HEK293 (cell line): ENCODE data around the gene SAPCD1.

Source experiments
- GLIS1 ChIP-seq: fragments of 450-650 bp; formaldehyde crosslinking; IDR thresholded peaks from 2 replicates; pipeline ENCODE4 v1.5.1; 2016; ENCODE audit warnings: missing biosample characterization, missing genetic modification characterization
- KLF9 ChIP-seq: fragments of 450-650 bp; formaldehyde crosslinking; IDR thresholded peaks from 2 replicates; pipeline ENCODE4 v1.5.1; 2016; ENCODE audit warnings: missing biosample characterization, missing genetic modification characterization, low read depth
- SCRT2 ChIP-seq: fragments of 450-650 bp; formaldehyde crosslinking; IDR thresholded peaks from 2 replicates; pipeline ENCODE4 v1.5.1; 2016; ENCODE audit warnings: missing biosample characterization, missing genetic modification characterization
- SP2 ChIP-seq: fragments of 450-650 bp; formaldehyde crosslinking; IDR thresholded peaks from 2 replicates; pipeline ENCODE4 v1.5.1; 2016; ENCODE audit warnings: missing biosample characterization, missing genetic modification characterization
- ZIC2 ChIP-seq: fragments of 450-650 bp; formaldehyde crosslinking; IDR thresholded peaks from 2 replicates; pipeline ENCODE4 v1.5.1; 2016; ENCODE audit warnings: missing biosample characterization, missing genetic modification characterization
- ZNF202 ChIP-seq: fragments of 450-650 bp; formaldehyde crosslinking; IDR thresholded peaks from 2 replicates; pipeline ENCODE4 v1.5.1; 2016; ENCODE audit warnings: missing biosample characterization, missing genetic modification characterization, borderline replicate concordance
- ZNF239 ChIP-seq: fragments of 450-650 bp; formaldehyde crosslinking; IDR thresholded peaks from 2 replicates; pipeline ENCODE4 v1.5.1; 2016; ENCODE audit warnings: missing biosample characterization, missing genetic modification characterization
- ZNF501 ChIP-seq: fragments of 450-650 bp; formaldehyde crosslinking; IDR thresholded peaks from 2 replicates; pipeline ENCODE4 v1.5.1; 2016; ENCODE audit warnings: missing biosample characterization, missing genetic modification characterization
- ZNF610 ChIP-seq: fragments of 450-650 bp; formaldehyde crosslinking; IDR thresholded peaks from 2 replicates; pipeline ENCODE4 v1.5.1; 2016; ENCODE audit warnings: missing biosample characterization, missing genetic modification characterization, borderline replicate concordance
- ZNF664 ChIP-seq: fragments of 450-650 bp; formaldehyde crosslinking; IDR thresholded peaks from 2 replicates; pipeline ENCODE4 v1.5.1; 2016; ENCODE audit warnings: missing biosample characterization, missing genetic modification characterization
- ZNF701 ChIP-seq: fragments of 450-650 bp; formaldehyde crosslinking; IDR thresholded peaks from 2 replicates; pipeline ENCODE4 v1.5.1; 2016; ENCODE audit warnings: missing biosample characterization, missing genetic modification characterization
- ZNF792 ChIP-seq: fragments of 450-650 bp; formaldehyde crosslinking; IDR thresholded peaks from 2 replicates; pipeline ENCODE4 v1.5.1; 2016; ENCODE audit warnings: missing biosample characterization, missing genetic modification characterization
- TF ChIP-seq, protein P1 (sequence below): fragments of 450-650 bp; formaldehyde crosslinking; IDR thresholded peaks from 2 replicates; pipeline ENCODE4 v1.5.1; 2016; ENCODE audit warnings: missing biosample characterization, missing genetic modification characterization, borderline replicate concordance
- TF ChIP-seq, protein P2 (sequence below): fragments of 450-650 bp; formaldehyde crosslinking; IDR thresholded peaks from 2 replicates; pipeline ENCODE4 v1.5.1; 2016; ENCODE audit warnings: missing biosample characterization, missing genetic modification characterization
- TF ChIP-seq, protein P3 (sequence below): fragments of 450-650 bp; formaldehyde crosslinking; IDR thresholded peaks from 2 replicates; pipeline ENCODE4 v1.5.1; 2016; ENCODE audit warnings: missing biosample characterization, missing genetic modification characterization
- TF ChIP-seq, protein P4 (sequence below): fragments of 450-650 bp; formaldehyde crosslinking; IDR thresholded peaks from 2 replicates; pipeline ENCODE4 v1.5.1; 2017; ENCODE audit warnings: missing biosample characterization, missing genetic modification characterization
- TF ChIP-seq, protein P5 (sequence below): fragments of 450-650 bp; formaldehyde crosslinking; IDR thresholded peaks from 2 replicates; pipeline ENCODE4 v1.5.1; 2016; ENCODE audit warnings: missing biosample characterization, missing genetic modification characterization
- TF ChIP-seq, protein P6 (sequence below): fragments of 450-650 bp; formaldehyde crosslinking; IDR thresholded peaks from 2 replicates; pipeline ENCODE4 v1.5.1; 2016; ENCODE audit warnings: missing biosample characterization, missing genetic modification characterization
- TF ChIP-seq, protein P7 (sequence below): fragments of 450-650 bp; formaldehyde crosslinking; IDR thresholded peaks from 2 replicates; pipeline ENCODE4 v1.5.1; 2016; ENCODE audit warnings: missing biosample characterization, missing genetic modification characterization
- TF ChIP-seq, protein P8 (sequence below): fragments of 450-650 bp; IDR thresholded peaks from 2 replicates; pipeline ENCODE4 v1.5.1; 2018; ENCODE audit warnings: missing biosample characterization, missing genetic modification characterization

SAPCD1 gene

DNA sequence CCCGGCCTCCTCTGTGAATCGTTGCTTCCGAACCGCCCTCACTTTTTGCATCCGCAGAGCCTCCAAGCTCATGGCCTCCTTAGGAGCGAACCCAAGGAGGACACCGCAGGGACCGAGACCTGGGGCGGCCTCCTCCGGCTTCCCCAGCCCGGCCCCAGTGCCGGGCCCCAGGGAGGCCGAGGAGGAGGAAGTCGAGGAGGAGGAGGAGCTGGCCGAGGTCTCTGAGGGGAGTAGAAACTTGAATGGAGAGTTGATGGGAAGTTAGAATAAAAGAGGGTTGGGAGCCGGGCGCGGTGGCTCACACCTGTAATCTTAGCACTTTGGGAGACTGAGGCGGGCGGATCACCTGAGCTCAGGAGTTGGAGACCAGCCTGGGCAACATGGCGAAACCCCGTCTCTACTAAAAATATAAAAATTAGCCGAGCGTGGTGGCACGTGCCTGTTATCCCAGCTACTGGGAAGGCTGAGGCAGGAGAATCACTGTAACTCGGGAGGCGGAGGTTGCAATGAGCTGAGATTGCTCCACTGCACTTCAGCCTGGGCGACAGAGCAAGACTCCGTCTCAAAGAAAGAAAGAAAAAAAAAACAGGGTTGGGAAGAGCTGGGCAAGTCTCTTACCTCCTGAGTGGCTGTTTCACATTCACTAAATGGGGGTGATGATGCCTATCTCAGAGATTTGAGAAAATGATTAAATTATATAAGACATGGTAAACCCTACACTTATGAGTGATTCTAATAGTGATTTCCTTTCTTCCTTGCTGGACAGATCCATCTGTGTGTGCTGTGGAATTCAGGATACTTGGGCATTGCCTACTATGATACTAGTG, 21.8 kb upstream of the SAPCD1 start (continued):
- TF ChIP-seq, protein P1, sequence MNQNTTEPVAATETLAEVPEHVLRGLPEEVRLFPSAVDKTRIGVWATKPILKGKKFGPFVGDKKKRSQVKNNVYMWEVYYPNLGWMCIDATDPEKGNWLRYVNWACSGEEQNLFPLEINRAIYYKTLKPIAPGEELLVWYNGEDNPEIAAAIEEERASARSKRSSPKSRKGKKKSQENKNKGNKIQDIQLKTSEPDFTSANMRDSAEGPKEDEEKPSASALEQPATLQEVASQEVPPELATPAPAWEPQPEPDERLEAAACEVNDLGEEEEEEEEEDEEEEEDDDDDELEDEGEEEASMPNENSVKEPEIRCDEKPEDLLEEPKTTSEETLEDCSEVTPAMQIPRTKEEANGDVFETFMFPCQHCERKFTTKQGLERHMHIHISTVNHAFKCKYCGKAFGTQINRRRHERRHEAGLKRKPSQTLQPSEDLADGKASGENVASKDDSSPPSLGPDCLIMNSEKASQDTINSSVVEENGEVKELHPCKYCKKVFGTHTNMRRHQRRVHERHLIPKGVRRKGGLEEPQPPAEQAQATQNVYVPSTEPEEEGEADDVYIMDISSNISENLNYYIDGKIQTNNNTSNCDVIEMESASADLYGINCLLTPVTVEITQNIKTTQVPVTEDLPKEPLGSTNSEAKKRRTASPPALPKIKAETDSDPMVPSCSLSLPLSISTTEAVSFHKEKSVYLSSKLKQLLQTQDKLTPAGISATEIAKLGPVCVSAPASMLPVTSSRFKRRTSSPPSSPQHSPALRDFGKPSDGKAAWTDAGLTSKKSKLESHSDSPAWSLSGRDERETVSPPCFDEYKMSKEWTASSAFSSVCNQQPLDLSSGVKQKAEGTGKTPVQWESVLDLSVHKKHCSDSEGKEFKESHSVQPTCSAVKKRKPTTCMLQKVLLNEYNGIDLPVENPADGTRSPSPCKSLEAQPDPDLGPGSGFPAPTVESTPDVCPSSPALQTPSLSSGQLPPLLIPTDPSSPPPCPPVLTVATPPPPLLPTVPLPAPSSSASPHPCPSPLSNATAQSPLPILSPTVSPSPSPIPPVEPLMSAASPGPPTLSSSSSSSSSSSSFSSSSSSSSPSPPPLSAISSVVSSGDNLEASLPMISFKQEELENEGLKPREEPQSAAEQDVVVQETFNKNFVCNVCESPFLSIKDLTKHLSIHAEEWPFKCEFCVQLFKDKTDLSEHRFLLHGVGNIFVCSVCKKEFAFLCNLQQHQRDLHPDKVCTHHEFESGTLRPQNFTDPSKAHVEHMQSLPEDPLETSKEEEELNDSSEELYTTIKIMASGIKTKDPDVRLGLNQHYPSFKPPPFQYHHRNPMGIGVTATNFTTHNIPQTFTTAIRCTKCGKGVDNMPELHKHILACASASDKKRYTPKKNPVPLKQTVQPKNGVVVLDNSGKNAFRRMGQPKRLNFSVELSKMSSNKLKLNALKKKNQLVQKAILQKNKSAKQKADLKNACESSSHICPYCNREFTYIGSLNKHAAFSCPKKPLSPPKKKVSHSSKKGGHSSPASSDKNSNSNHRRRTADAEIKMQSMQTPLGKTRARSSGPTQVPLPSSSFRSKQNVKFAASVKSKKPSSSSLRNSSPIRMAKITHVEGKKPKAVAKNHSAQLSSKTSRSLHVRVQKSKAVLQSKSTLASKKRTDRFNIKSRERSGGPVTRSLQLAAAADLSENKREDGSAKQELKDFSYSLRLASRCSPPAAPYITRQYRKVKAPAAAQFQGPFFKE (tag by site-specific recombination), result no peak
- TF ChIP-seq, protein P2, sequence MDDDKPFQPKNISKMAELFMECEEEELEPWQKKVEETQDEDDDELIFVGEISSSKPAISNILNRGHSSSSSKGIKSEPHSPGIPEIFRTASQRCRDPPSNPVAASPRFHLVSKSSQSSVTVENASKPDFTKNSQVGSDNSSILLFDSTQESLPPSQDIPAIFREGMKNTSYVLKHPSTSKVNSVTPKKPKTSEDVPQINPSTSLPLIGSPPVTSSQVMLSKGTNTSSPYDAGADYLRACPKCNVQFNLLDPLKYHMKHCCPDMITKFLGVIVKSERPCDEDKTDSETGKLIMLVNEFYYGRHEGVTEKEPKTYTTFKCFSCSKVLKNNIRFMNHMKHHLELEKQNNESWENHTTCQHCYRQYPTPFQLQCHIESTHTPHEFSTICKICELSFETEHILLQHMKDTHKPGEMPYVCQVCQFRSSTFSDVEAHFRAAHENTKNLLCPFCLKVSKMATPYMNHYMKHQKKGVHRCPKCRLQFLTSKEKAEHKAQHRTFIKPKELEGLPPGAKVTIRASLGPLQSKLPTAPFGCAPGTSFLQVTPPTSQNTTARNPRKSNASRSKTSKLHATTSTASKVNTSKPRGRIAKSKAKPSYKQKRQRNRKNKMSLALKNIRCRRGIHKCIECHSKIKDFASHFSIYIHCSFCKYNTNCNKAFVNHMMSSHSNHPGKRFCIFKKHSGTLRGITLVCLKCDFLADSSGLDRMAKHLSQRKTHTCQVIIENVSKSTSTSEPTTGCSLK (tag by site-specific recombination), result no peak
- TF ChIP-seq, protein P3, sequence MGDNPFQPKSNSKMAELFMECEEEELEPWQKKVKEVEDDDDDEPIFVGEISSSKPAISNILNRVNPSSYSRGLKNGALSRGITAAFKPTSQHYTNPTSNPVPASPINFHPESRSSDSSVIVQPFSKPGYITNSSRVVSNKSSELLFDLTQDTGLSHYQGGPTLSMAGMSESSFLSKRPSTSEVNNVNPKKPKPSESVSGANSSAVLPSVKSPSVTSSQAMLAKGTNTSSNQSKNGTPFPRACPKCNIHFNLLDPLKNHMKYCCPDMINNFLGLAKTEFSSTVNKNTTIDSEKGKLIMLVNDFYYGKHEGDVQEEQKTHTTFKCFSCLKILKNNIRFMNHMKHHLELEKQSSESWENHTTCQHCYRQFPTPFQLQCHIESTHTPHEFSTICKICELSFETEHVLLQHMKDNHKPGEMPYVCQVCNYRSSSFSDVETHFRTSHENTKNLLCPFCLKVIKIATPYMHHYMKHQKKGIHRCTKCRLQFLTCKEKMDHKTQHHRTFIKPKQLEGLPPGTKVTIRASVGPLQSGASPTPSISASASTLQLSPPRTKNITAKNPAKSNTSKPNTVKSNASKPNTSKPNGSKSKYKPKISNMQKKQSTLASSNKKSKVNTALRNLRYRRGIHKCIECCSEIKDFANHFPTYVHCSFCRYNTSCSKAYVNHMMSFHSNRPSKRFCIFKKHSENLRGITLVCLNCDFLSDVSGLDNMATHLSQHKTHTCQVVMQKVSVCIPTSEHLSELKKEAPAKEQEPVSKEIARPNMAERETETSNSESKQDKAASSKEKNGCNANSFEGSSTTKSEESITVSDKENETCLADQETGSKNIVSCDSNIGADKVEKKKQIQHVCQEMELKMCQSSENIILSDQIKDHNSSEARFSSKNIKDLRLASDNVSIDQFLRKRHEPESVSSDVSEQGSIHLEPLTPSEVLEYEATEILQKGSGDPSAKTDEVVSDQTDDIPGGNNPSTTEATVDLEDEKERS (tag by site-specific recombination), result no peak
- no peak for TF ChIP-seq ZNF701 (tag by site-specific recombination)
- no peak for TF ChIP-seq ZNF610 (tag by site-specific recombination)
- TF ChIP-seq, protein P4, sequence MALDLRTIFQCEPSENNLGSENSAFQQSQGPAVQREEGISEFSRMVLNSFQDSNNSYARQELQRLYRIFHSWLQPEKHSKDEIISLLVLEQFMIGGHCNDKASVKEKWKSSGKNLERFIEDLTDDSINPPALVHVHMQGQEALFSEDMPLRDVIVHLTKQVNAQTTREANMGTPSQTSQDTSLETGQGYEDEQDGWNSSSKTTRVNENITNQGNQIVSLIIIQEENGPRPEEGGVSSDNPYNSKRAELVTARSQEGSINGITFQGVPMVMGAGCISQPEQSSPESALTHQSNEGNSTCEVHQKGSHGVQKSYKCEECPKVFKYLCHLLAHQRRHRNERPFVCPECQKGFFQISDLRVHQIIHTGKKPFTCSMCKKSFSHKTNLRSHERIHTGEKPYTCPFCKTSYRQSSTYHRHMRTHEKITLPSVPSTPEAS (tag by site-specific recombination), result 0 out of 2 replicates have a peak, but pooled peaks have one; percentile 4
- TF ChIP-seq ZNF792 (tag by site-specific recombination), result no peak
- TF ChIP-seq SP2 (tag by site-specific recombination), result no peak
- no peak for TF ChIP-seq KLF9 (tag by site-specific recombination)
- no peak for TF ChIP-seq ZNF664 (tag by site-specific recombination)
- TF ChIP-seq, protein P5, sequence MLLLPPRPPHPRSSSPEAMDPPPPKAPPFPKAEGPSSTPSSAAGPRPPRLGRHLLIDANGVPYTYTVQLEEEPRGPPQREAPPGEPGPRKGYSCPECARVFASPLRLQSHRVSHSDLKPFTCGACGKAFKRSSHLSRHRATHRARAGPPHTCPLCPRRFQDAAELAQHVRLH (tag by site-specific recombination), result no peak
- TF ChIP-seq, protein P6, sequence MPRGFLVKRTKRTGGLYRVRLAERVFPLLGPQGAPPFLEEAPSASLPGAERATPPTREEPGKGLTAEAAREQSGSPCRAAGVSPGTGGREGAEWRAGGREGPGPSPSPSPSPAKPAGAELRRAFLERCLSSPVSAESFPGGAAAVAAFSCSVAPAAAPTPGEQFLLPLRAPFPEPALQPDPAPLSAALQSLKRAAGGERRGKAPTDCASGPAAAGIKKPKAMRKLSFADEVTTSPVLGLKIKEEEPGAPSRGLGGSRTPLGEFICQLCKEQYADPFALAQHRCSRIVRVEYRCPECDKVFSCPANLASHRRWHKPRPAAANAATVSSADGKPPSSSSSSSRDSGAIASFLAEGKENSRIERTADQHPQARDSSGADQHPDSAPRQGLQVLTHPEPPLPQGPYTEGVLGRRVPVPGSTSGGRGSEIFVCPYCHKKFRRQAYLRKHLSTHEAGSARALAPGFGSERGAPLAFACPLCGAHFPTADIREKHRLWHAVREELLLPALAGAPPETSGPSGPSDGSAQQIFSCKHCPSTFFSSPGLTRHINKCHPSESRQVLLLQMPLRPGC, result no peak
- TF ChIP-seq ZNF239 (tag by site-specific recombination), result no peak
- no peak for TF ChIP-seq ZIC2
- TF ChIP-seq, protein P7, sequence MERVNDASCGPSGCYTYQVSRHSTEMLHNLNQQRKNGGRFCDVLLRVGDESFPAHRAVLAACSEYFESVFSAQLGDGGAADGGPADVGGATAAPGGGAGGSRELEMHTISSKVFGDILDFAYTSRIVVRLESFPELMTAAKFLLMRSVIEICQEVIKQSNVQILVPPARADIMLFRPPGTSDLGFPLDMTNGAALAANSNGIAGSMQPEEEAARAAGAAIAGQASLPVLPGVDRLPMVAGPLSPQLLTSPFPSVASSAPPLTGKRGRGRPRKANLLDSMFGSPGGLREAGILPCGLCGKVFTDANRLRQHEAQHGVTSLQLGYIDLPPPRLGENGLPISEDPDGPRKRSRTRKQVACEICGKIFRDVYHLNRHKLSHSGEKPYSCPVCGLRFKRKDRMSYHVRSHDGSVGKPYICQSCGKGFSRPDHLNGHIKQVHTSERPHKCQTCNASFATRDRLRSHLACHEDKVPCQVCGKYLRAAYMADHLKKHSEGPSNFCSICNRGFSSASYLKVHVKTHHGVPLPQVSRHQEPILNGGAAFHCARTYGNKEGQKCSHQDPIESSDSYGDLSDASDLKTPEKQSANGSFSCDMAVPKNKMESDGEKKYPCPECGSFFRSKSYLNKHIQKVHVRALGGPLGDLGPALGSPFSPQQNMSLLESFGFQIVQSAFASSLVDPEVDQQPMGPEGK (tag by site-specific recombination), result no peak
- TF ChIP-seq GLIS1 (tag by site-specific recombination), result no peak
- TF ChIP-seq, protein P8, sequence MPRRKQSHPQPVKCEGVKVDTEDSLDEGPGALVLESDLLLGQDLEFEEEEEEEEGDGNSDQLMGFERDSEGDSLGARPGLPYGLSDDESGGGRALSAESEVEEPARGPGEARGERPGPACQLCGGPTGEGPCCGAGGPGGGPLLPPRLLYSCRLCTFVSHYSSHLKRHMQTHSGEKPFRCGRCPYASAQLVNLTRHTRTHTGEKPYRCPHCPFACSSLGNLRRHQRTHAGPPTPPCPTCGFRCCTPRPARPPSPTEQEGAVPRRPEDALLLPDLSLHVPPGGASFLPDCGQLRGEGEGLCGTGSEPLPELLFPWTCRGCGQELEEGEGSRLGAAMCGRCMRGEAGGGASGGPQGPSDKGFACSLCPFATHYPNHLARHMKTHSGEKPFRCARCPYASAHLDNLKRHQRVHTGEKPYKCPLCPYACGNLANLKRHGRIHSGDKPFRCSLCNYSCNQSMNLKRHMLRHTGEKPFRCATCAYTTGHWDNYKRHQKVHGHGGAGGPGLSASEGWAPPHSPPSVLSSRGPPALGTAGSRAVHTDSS (tag by site-specific recombination), result peak; percentile 24; the same call in 1 of the 2 replicates
- no peak for TF ChIP-seq ZNF202 (tag by site-specific recombination)
- no peak for TF ChIP-seq SCRT2 (tag by site-specific recombination)
- TF ChIP-seq ZNF501 (tag by site-specific recombination), result 0 out of 2 replicates have a peak, but pooled peaks have one; percentile 3
